ENCODE data around the gene FBRSL1.
A peak's percentile ranks its signal among the peaks of the same experiment; 100 is the strongest.
"Not testable (repeated sequence)": the region's sequence is repeated elsewhere in the genome, so short reads cannot be mapped to it uniquely, and the experiment has no call there.

Gene FBRSL1

DNA sequence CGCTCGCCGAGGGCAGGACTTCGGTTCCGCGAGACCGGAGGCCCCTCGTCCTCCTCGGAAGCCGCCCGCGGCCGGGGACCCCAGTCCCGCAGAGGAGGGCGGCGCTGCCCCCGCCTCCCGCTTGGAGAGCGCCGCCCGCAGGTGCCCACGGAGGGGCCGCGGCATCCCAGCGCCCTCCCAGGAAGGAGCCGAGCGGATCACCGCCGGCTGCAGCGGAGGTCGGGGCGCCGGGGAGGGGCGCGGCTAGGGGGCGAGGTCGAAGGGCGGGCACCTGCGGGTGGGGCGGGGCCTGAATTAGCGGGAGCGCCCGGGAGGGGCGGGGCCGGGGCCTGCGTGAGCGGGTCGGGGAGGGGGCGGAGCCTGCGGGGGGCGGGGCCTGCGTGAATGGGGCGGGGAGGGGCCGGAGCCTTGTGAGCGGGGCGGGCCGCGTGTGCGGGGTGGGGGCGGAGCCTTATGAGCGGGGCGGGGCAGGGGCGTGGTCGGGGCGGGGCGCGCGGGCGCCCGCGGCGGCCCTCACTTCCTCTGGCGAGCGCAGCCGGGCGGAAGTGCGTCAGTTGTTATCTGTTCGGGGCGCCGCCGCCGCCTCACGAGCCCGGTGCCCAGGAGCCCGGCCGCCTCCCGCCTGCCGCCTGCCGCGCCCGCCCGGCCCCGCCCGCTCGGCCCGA, at the start of gene FBRSL1:
TSS of gene FBRSL1 (plus strand) at position 550 of the 665 bp plus-strand sequence.
- Histone ChIP-seq H4K20me1 (ENCODE audit: insufficient read depth) (no peaks in the 10 kb centered on the region), H3K79me2 (ENCODE audit: insufficient read depth, low read depth) (no peaks in the 10 kb centered on the region), H3K4me1 (ENCODE audit: low read depth, poor library complexity, severe bottlenecking) (no peaks in the 10 kb centered on the region), H3K36me3 (ENCODE audit: insufficient read depth) (no peaks in the 10 kb centered on the region), H3K27me3 (ENCODE audit: insufficient read depth, low read depth) (no peaks in the 10 kb centered on the region; the same call in 1 of the 2 replicates), H3K4me3 (IDR thresholded peaks at IDR 0.05; ENCODE audit: insufficient read depth, low read depth, low read length) (no peak within 1 kb of the TSS), H2AFZ (ENCODE audit: low read depth) (peak within 1 kb of the TSS; percentile 26; the same call in 1 of the 2 replicates), H3K27ac (no peak within 1 kb of the TSS), H3K4me2 (peak within 1 kb of the TSS; percentile 57), H3K9ac (no peak within 1 kb of the TSS)
- TF ChIP-seq, protein P1, sequence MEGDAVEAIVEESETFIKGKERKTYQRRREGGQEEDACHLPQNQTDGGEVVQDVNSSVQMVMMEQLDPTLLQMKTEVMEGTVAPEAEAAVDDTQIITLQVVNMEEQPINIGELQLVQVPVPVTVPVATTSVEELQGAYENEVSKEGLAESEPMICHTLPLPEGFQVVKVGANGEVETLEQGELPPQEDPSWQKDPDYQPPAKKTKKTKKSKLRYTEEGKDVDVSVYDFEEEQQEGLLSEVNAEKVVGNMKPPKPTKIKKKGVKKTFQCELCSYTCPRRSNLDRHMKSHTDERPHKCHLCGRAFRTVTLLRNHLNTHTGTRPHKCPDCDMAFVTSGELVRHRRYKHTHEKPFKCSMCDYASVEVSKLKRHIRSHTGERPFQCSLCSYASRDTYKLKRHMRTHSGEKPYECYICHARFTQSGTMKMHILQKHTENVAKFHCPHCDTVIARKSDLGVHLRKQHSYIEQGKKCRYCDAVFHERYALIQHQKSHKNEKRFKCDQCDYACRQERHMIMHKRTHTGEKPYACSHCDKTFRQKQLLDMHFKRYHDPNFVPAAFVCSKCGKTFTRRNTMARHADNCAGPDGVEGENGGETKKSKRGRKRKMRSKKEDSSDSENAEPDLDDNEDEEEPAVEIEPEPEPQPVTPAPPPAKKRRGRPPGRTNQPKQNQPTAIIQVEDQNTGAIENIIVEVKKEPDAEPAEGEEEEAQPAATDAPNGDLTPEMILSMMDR (conservative IDR thresholded peaks at IDR 0.05; ENCODE audit: low read depth, low read length) = no peak

DNA sequence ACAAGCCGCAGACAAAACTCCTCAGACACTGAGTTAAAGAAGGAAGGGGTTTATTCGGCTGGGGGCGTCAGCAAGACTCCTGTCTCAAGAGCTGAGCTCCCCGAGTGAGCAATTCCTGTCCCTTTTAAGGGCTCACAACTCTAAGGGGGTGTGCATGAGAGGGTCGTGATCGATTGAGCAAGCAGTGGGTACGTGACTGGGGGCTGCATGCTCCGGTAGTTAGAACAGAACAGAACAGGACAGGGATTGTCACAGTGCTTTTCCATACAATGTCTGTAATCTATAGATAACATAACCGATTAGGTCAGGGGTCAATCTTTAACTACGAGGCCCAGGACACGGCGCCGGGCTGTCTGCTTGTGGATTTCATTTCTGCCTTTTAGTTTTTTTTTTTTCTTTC, 49.5 kb upstream of the FBRSL1 start:
- H3K9ac ChIP-seq; H3K4me3 ChIP-seq (IDR thresholded peaks at IDR 0.05; ENCODE audit: insufficient read depth, low read depth, low read length); H3K27me3 ChIP-seq (ENCODE audit: insufficient read depth, low read depth); H3K4me2 ChIP-seq; H3K79me2 ChIP-seq (ENCODE audit: insufficient read depth, low read depth); H2AFZ ChIP-seq (ENCODE audit: low read depth); H3K27ac ChIP-seq; H3K36me3 ChIP-seq (ENCODE audit: insufficient read depth); H4K20me1 ChIP-seq (ENCODE audit: insufficient read depth); H3K4me1 ChIP-seq (ENCODE audit: low read depth, poor library complexity, severe bottlenecking): not testable (repeated sequence)

DNA sequence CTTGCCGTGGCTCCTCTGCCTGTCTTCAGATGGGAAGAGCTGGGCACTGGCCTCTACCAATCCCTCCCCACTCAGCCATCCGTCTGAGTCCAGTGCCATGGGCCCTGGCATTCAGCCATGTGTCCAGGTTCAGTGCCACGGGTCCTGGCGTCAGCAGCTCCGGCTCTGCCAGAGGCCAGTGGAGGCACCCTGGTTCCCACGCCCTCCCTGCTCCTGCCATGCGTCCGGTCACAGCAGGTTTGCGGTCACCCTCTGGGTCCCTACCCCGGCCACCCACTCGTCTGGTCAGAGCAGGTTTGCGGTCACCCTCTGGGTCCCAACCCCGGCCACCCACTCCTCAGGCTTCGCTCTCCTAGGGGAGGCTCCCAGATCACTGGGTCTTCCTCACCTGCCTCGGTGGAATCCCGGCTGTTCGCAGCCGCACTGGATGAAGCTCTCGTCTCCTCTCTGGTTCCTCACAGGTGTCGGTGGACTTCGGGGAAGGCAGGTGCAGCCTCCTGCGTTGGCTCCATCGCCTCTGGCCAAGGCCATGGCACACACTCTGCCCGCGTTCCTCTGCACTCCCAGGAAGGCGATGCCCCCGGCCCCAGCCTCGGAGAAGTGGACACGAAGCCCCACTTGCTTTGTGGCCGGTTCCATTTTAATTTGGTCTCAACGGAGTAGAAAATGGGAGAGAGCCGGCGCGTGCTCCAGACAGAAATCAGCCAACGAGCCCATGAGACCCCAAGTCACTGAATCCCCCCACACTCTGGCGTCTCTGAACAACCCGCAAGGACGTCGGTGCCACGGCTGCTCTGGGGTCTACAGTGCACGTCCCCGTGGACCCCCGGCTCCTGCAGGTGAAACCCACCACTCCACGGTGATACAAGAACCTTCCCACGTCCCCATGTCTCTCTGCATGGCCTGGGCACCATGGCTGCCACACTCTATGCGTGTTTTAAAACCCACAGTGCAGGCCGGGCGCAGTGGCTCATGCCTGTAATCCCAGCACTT, 47.8 kb upstream of the FBRSL1 start:
- Histone ChIP-seq H3K27me3 (ENCODE audit: insufficient read depth, low read depth) (peaks cover 2% of the 10 kb centered on the region; the same call in 1 of the 2 replicates), H3K4me1 (ENCODE audit: low read depth, poor library complexity, severe bottlenecking) (no peaks in the 10 kb centered on the region), H3K36me3 (ENCODE audit: insufficient read depth) (no peaks in the 10 kb centered on the region), H3K4me2 (no peak overlapping the region), H3K27ac (no peak overlapping the region), H4K20me1 (ENCODE audit: insufficient read depth) (no peaks in the 10 kb centered on the region), H3K79me2 (ENCODE audit: insufficient read depth, low read depth) (no peaks in the 10 kb centered on the region), H3K9ac (no peak overlapping the region), H2AFZ (ENCODE audit: low read depth) (no peak overlapping the region), H3K4me3 (IDR thresholded peaks at IDR 0.05; ENCODE audit: insufficient read depth, low read depth, low read length) (no peak overlapping the region)
- TF ChIP-seq, protein P1 (conservative IDR thresholded peaks at IDR 0.05; ENCODE audit: low read depth, low read length) = no peak

DNA sequence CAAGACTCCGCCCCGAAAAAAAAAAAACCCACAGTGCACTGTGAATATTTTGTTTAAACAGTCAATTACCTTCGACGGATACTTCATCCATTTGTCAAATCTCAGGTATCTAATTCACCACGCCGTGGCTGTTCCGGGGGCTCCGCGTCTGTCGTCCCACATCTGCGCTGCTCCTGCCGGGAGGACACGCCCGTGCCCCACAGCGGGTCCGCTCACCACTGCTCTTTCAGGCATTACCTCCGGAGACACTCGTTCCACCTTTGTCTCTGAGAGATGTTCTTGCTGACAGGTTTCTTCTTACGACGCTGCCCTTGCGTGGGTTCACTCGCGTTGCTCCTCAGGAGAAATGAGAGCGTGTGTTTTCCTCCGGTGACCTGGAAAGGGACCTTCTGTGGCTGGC, 46.9 kb upstream of the FBRSL1 start:
- no peaks in the 10 kb centered on the region for H3K4me1 ChIP-seq (ENCODE audit: low read depth, poor library complexity, severe bottlenecking)

More for the DNA sequence above, 46.9 kb upstream of the FBRSL1 start:
- H3K4me2 ChIP-seq = no peak overlapping the region
- H3K36me3 ChIP-seq (ENCODE audit: insufficient read depth) = no peaks in the 10 kb centered on the region
- TF ChIP-seq, protein P1 (conservative IDR thresholded peaks at IDR 0.05; ENCODE audit: low read depth, low read length) = no peak
- no peak overlapping the region for H3K27ac ChIP-seq
- H3K27me3 ChIP-seq (ENCODE audit: insufficient read depth, low read depth) = peaks cover 2% of the 10 kb centered on the region; the same call in 1 of the 2 replicates
- H4K20me1 ChIP-seq (ENCODE audit: insufficient read depth) = no peaks in the 10 kb centered on the region
- H3K9ac ChIP-seq = no peak overlapping the region
- H3K79me2 ChIP-seq (ENCODE audit: insufficient read depth, low read depth) = no peaks in the 10 kb centered on the region
- no peak overlapping the region for H2AFZ ChIP-seq (ENCODE audit: low read depth)
- no peak overlapping the region for H3K4me3 ChIP-seq (IDR thresholded peaks at IDR 0.05; ENCODE audit: insufficient read depth, low read depth, low read length)

Data from KMS-11 (cell line).